IPS DF 19.7 (cell line): Measurements from ENCODE around the gene CSNK2A3.
"Not testable (repeated sequence)": the region's sequence is repeated elsewhere in the genome, so short reads cannot be mapped to it uniquely, and the experiment has no call there.

Source experiments
- DNase-seq: peaks from one replicate; pipeline ENCODE4 v3.0.0-alpha.2; 2013; ENCODE audit warnings: low read depth, low spot score

Gene CSNK2A3

DNA sequence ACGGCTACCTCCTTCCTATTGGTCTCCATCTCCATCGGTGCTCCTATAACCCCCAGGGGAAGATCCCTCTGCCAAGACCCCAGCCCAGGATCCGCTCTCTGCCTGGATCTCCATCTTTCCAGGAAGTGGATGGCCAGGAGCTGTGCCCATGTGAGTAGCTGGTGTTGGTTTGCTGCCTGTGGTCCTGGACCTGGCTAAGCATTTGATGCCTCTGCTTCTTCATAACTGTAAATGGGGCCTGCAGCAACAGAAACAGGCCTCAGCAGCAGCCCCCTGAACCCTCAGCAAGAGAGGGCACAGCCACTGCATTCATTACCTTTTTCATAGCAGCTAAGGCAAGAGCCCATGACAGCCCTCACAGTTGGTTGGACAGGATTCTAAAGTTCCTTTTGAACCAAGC lies 26.6 kb upstream of the CSNK2A3 start:
- no peak for DNase-seq

DNA sequence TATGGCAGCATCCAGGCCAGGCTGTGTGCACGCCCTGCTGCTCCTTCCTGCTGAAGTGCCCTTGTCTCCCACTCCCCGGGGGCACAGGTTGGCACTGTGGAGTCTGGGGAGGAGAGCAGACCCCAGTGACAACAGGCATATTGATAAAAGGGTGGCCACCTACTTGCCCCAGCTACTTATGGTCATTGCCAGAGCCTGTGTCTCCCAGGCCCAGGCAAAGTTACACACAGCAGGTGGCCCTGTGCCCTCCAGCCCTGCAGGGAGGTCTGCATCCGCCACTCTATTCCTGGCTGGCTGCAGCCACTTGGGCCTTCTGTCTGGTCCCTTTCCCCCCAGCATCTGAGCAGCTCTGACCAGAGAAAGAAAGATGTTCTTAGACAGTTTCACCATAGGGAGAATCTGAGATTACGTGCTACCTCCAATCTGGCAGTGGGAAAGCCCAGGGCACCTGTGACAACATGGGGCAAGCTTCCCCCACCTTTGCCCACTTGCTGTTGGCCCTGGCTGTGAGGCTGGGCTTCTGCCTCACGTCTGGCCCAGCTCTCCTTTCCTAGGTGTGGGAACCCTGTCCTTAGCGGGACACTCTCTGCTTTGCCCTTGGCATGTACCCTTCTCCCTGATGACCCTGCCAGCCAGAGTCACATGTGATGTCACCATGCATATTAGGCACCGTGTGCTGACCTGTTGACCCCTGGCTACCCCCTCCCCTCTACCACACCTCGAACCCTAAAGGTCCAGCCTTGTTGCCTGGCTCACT lies 25.3 kb upstream of the CSNK2A3 start:
- no peak for DNase-seq

GRCh38 chr11:11374358-11375148 lies 21.5 kb upstream of the CSNK2A3 start:
- no peak for DNase-seq

DNA sequence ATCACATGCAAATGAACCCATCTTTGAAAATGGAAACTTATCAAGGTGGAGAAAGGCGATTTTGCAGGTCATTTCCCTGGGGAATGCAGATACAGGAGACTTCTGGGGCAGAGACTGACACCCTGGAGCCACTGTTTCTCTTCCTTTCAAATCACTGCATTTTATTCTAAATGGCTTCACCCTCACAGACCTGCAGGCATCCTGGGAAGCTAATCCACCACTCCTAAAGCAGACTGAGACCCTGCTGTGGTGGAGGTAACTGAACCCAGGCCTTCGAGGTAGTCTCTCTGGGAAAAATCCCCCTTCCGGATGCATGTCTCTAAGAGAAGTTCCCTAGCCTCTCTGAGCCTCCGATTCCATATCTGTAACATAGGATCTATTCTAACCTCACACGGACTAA lies 20.9 kb upstream of the CSNK2A3 start:
- no peak for DNase-seq

DNA sequence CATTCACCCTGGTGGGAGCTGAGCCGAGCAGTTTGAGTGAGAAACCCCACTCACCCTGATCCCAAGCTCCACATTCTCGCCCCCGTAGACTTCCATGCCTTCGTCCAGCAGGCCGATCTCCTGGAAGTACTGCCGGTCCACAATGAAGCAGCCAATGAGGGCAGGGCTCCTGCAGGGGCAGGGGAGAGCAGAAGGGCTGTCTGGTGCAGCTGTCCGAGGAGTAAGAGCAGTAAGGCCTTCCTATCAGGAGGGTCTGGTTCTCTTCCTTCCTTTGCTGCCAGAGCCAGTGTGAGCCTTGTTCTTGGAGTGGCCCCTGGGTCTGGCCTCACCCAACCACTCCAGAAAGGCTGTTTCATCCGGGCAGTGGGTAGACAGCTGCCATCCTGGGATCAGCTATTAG lies 19.4 kb upstream of the CSNK2A3 start:
- no peak for DNase-seq

GRCh38 chr11:11370962-11371303 lies 17.9 kb upstream of the CSNK2A3 start:
- no peak for DNase-seq

DNA sequence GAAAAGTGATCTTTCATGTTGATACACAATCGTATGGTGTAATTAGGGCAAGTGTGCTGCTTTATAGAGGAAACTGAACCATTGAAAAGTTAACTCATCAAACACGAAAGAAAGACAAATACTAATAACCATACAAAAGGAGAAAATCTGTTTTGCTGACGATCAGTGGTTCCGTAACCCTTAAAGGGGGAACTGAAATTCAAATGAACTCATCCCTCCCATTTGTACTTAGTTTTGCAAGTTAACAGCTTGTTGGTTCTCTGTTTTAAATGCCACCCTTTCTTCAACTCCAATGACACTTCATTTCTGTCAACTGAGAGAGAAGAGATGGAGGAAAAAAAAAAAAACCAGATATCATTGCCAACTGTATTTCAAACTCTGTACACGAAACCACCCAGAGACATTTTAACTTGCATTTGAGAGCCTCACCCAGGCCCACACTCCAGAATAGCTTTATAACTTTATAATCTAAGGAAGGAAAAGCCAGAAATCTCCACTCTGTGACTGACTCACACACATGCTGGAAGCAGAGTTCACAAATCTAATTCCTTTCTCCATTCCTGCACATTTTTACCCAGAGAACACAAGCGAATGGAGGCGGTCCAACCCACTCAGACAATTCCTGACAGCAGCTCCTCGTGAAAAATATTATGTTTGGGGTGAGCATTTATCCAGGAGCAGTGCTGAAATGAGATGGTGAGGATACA lies 17.4 kb upstream of the CSNK2A3 start:
- DNase-seq: no peak

- DNase-seq: no peak
These were observed 13.7 kb upstream of the CSNK2A3 start for GRCh38 chr11:11366793-11367192.

DNA sequence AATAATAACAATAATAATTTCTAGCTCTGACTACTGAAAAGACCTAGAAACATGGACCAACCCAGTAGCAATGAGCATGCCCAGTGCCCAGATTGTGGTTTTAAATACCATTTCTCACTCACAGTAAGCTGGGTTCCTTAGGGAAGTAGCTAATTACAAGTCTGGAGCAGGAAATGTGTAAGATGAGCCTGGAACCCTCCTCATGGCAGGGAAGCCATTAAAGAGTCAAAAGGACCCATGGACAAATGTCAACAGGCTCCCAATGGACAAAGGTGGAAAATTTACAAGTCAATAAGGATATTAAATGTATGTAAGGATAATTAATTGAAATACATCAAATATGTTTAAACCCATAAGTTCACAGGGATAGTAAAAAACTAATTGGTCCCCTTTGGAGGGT lies 10.6 kb upstream of the CSNK2A3 start:
- no peak for DNase-seq

- no peak for DNase-seq
These were observed 6.6 kb upstream of the CSNK2A3 start for GRCh38 chr11:11359611-11360010.

GRCh38 chr11:11356842-11357241 lies 3.8 kb upstream of the CSNK2A3 start:
- DNase-seq: no peak

DNA sequence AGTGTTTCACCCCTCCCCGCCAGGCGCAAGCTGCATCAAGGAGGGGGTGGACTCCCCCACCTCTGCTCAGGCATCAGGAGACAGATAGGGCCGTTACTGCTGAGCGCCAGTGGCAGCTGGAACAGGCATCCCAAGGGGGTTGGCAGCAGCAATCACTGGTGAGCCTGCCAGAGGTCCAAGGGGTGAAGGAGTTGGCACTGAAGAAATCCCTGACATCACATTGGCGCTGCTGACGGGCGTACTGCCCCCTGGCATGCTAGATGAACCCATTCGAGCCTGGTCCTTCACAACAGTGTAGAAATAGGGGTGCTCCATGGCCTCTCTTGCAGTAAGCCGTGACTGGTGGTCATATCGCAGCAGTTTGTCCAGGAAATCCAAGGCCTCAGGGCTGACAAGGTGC lies 1.2 kb downstream of the CSNK2A3 start:
- DNase-seq: not testable (repeated sequence)

- no peak for DNase-seq
These were observed 1.9 kb downstream of the CSNK2A3 start for GRCh38 chr11:11351042-11351586.

GRCh38 chr11:11349870-11350337 lies 3.1 kb downstream of the CSNK2A3 start:
- DNase-seq: no peak

DNA sequence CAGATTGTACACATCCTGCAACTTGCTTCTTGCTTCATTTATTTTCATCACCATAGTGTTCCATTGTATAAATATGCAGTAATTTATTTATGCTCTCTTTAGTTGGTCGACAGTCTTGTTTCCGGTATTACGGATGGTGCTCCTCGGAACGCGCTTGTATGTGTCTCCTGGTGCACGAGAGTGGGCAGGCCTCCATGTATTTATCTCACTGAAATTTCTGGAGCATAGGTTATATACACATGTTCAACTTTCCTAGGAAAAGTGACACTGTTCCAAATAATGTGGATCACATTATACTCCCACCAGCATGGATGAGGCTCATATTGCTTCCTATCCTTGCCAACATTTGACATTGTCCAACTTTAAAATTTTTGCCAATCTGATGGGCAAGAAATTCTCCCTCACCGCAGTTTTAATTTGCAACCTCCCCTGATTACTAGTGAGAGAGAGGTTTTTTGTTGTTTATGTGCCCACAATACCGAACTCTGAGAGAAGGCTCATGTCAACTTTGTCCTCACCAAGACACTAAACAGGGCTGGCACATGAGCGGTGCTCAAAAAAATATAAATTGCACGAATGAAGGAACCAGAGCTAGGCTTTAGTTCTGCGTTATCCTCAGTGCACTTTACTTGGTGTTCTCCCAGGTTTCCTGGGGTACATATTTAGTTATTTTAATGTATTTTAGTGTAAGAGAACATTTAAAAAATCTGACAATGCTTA lies 3.8 kb downstream of the CSNK2A3 start:
- DNase-seq: no peak

GRCh38 chr11:11348303-11348702 lies 4.7 kb downstream of the CSNK2A3 start:
- no peak for DNase-seq

GRCh38 chr11:11347592-11347991 lies 5.5 kb downstream of the CSNK2A3 start:
- DNase-seq: no peak

DNA sequence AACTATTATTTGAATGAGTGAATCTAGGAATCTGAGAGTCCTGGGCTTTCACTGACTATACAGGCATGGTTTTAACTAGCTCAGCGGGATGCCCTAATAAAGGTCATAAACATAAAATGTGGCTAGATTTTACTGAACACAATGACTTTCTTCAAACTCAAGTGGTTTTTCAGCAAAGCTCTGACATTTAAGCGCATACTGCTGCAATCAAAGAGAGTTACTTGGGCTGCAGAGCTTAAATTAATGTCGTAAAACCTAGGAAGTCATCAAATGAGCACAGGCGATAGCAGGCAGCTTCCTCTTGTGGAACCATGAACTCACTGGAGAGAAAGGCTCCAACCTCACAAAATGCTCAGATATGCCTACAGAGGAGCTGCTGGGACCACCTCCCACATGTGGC lies 6.7 kb downstream of the CSNK2A3 start:
- no peak for DNase-seq

DNA sequence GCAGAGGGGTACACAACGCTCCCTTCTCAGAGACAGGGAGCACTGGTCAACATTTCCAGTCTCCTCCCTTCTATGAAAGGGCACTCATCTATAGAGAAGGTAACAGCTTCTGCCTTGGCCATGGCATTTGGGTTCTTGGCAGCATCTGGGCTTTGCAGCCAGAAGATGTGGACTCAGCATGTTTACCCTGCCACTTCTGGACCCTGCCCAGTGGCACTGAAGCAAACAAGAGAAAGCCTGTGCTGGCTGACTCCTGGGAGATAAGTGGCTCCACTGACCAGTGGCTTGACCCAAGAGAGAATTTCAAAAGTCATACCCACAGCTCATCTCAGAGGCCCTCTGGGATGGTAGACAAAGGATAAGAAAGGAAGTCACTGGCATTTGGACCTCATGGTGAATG lies 8.0 kb downstream of the CSNK2A3 start:
- DNase-seq: no peak

DNA sequence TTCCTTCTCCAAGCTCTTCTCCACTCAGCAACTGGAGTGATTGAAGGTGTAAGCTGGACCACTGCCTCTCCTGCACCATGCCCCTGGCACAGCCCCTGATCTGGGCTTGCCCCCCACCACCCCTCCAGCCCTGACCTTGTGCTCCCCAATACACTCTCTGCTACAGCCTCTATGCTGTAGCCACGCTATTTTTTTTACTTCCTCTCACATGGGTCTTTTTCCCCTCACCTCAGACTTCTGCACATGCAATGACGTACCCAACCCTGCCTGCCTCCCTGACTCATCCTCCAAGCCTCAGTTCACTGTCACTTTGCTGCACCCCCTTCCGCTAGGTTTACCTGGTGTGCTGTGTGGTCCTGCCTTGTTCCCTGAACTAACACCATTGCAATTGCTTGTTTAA lies 9.0 kb downstream of the CSNK2A3 start:
- DNase-seq: no peak

DNA sequence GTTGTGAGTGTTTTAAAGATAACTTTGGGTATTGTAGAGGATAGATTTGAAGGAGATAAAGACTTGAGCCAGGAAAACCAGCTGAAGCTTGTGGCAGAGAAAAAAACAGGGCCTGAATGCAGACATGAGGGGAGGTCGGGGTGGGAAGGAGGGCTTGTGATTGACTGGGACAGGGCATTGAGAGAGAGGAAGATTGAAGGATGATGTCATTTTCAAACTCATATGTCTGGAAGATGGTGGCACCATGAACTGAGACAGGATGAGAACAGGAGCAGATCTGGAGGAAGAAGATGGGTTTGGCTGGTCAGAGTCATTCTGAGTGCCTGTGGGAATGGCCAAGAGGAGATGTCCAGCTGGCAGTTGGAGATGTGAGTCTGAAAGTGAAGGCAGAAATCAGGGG lies 14.7 kb downstream of the CSNK2A3 start:
- no peak for DNase-seq

GRCh38 chr11:11336664-11337063 lies 16.4 kb downstream of the CSNK2A3 start:
- DNase-seq: no peak
